HepG2 (cell line): ENCODE results near the gene DHRS12. TPM values are rescaled to one million over a fixed set of nuclear protein-coding genes. Genes with fewer than 3 reads are reported as not detected.

Experiments
- ATAC-seq: fragments of 200-7000 bp; cut with Tn5 transposase; 3 replicates; pipeline ENCODE4 v1.9.1; 2020; ENCODE audit warnings: mild to moderate bottlenecking, moderate library complexity
- BruUV-seq: library from RNA; stranded (reverse); fragments of 400-500 nt; replicated peaks from 2 replicates; lab custom pipeline; 2021; lab: Mats Ljungman, UMichigan
- CTCF ChIA-PET: fragments of 300-600 bp; formaldehyde crosslinking; extraction: SDS; loops from one replicate; lab custom pipeline; 2021; ENCODE audit warnings: low total read pairs, inconsistent platforms, low intra/inter-chr PET ratio; lab: Yijun Ruan, JAX
- POLR2A ChIA-PET: fragments of 350-600 bp; sonication (Branson Sonifier 250); formaldehyde crosslinking; loops from one replicate; lab custom pipeline; 2020; ENCODE audit warnings: antibody characterized with exemption, inconsistent platforms; lab: Yijun Ruan, JAX
- DNase-seq: peaks from one replicate; pipeline ENCODE4 v3.0.0-alpha.2; 2015; ENCODE audit warnings: low spot score
- FAIRE-seq: peaks from 3 replicates; lab custom pipeline; 2011; peaks lifted over from hg19 to GRCh38; lab: Jason Lieb, UNC
- H2AFZ ChIP-seq: one replicate; pipeline ENCODE4 v1.6.1; 2011; ENCODE audit warnings: low read length, inconsistent platforms
- H3K27ac ChIP-seq: fragments of 300-600 bp; 3 replicates; pipeline ENCODE4 v1.8.0; 2011; ENCODE audit warnings: mixed run types, mild to moderate bottlenecking, mixed read lengths, low read length, inconsistent platforms; ENCODE audit not compliant: insufficient read depth; ENCODE audit errors: extremely low read length
- H3K27me3 ChIP-seq, 2 experiments: fragments of 200-600 bp in 1 of 2; 2 replicates in 1 of 2; 3 replicates in 1 of 2; pipeline versions ENCODE4 v1.6.0 to v1.8.0; 2011; ENCODE audit warnings: low read length in 2 of 2, mild to moderate bottlenecking in 2 of 2, moderate library complexity in 2 of 2, inconsistent platforms in 1 of 2; ENCODE audit not compliant: insufficient read depth in 2 of 2, control insufficient read depth in 1 of 2
- H3K36me3 ChIP-seq, 2 experiments: fragments of 200-600 bp in 1 of 2; replicated peaks in 1 of 2; 2 replicates in 1 of 2; 3 replicates in 1 of 2; pipeline versions ENCODE4 v1.5.1 to v1.8.0; 2011; ENCODE audit warnings: low read length in 2 of 2, inconsistent platforms in 1 of 2; ENCODE audit not compliant: insufficient read depth in 2 of 2, control insufficient read depth in 1 of 2
- H3K4me1 ChIP-seq: 2 replicates; pipeline ENCODE4 v1.5.1; 2012; ENCODE audit warnings: low read length, inconsistent platforms; ENCODE audit not compliant: insufficient read depth
- H3K4me2 ChIP-seq: 2 replicates; pipeline ENCODE4 v1.6.0; 2011; ENCODE audit warnings: low read depth, low read length, inconsistent platforms
- H3K4me3 ChIP-seq, 3 experiments: fragments of 200-600 bp in 1 of 3; sonication (generic), shearing (Covaris generic) in 1 of 3; replicated peaks in 1 of 3; 2 replicates each; pipeline ENCODE4 v1.5.1; 2011 to 2016; ENCODE audit warnings: low read length in 3 of 3, inconsistent platforms in 2 of 3, low read depth in 2 of 3, mild to moderate bottlenecking in 2 of 3, control low read depth in 1 of 3, mixed read lengths in 1 of 3; ENCODE audit not compliant: insufficient read depth in 1 of 3
- H3K79me2 ChIP-seq: one replicate; pipeline ENCODE4 v1.6.1; 2011; ENCODE audit warnings: low read length, inconsistent platforms; ENCODE audit not compliant: insufficient read depth
- H3K9ac ChIP-seq: 2 replicates; pipeline ENCODE4 v1.6.0; 2011; ENCODE audit warnings: mild to moderate bottlenecking, low read depth, low read length, inconsistent platforms; ENCODE audit not compliant: insufficient read depth
- H3K9me3 ChIP-seq: 2 replicates; pipeline ENCODE4 v1.5.1; 2012; ENCODE audit warnings: mild to moderate bottlenecking, low read length
- H4K20me1 ChIP-seq: 2 replicates; pipeline ENCODE4 v1.6.0; 2011; ENCODE audit warnings: inconsistent platforms, mild to moderate bottlenecking, low read length, moderate library complexity; ENCODE audit not compliant: insufficient read depth
- CREB1 ChIP-seq, 2 experiments: fragments of 450-650 bp in 1 of 2; IDR thresholded peaks; 2 replicates each; pipeline ENCODE4 v1.6.1; 2016 to 2017; ENCODE audit warnings: control low read depth in 1 of 2, mild to moderate bottlenecking in 1 of 2, missing compliant biosample characterization in 1 of 2, missing genetic modification characterization in 1 of 2
- EP300 ChIP-seq, 3 experiments: sonication (generic) in 1 of 3; formaldehyde crosslinking in 1 of 3; IDR thresholded peaks; 2 replicates each; pipeline versions ENCODE4 v1.5.1 to v1.6.1; 2011 to 2020; ENCODE audit warnings: low read depth in 2 of 3, low read length in 2 of 3, borderline replicate concordance in 1 of 3, improper control_type of control experiment in 1 of 3, mild to moderate bottlenecking in 1 of 3, missing genetic modification reagents in 1 of 3, moderate library complexity in 1 of 3
- ETV5 ChIP-seq: IDR thresholded peaks from 2 replicates; pipeline ENCODE4 v1.6.1; 2018; ENCODE audit warnings: missing biosample characterization, missing genetic modification reagents, inconsistent platforms, borderline replicate concordance
- KDM1A ChIP-seq: IDR thresholded peaks from 2 replicates; pipeline ENCODE4 v1.6.1; 2016; ENCODE audit warnings: missing compliant biosample characterization
- KLF15 ChIP-seq: sonication (generic); formaldehyde crosslinking; IDR thresholded peaks from 2 replicates; pipeline ENCODE4 v1.8.1; 2023; ENCODE audit warnings: borderline replicate concordance, mild to moderate bottlenecking, inconsistent platforms, missing genetic modification reagents, mixed read lengths
- REL ChIP-seq: sonication (generic); formaldehyde crosslinking; conservative IDR thresholded peaks from 2 replicates; pipeline ENCODE4 v1.8.0; 2022; ENCODE audit warnings: mild to moderate bottlenecking, missing genetic modification reagents, moderate library complexity
- RNF219 ChIP-seq: sonication (generic); formaldehyde crosslinking; IDR thresholded peaks from 2 replicates; pipeline ENCODE4 v1.5.0; 2020; ENCODE audit warnings: mild to moderate bottlenecking, missing genetic modification reagents
- TRIM24 ChIP-seq: sonication (generic); formaldehyde crosslinking; IDR thresholded peaks from 2 replicates; pipeline ENCODE4 v1.8.0; 2022; ENCODE audit warnings: mild to moderate bottlenecking, missing genetic modification reagents
- ZNF230 ChIP-seq: sonication (generic); formaldehyde crosslinking; IDR thresholded peaks from 2 replicates; pipeline ENCODE4 v1.4.0; 2020; ENCODE audit warnings: mild to moderate bottlenecking, missing genetic modification reagents
- ZNF501 ChIP-seq: sonication (generic); formaldehyde crosslinking; IDR thresholded peaks from 2 replicates; pipeline ENCODE4 v1.5.1; 2020; ENCODE audit warnings: mild to moderate bottlenecking, moderate library complexity, missing genetic modification reagents
- ZNF552 ChIP-seq: sonication (generic); formaldehyde crosslinking; IDR thresholded peaks from 2 replicates; pipeline ENCODE4 v1.9.0; 2022; ENCODE audit warnings: missing genetic modification reagents, mild to moderate bottlenecking, borderline replicate concordance
- ZNF746 ChIP-seq: sonication (generic); formaldehyde crosslinking; IDR thresholded peaks from 2 replicates; pipeline ENCODE4 v1.8.0; 2022; ENCODE audit warnings: mild to moderate bottlenecking, missing genetic modification reagents
- WGBS: methylation state at CpG from one replicate; pipeline ENCODE4 v1.1.6; 2017; ENCODE audit warnings: low lambda C conversion rate; 5-methylcytosine and 5-hydroxymethylcytosine counted together
- in situ Hi-C: cut with HindIII; loops from 2 replicates; pipeline ENCODE4 v1.10.0; 2017; ENCODE audit warnings: low pct_unique_long_range_greater_than_20kb; ENCODE audit not compliant: extremely low pct_ligation_motif_present
- intact Hi-C: fragments of 100-400 bp; cut with micrococcal nuclease; formaldehyde crosslinking; loops from one replicate; pipeline ENCODE4 v1.10.0; 2022; ENCODE audit not compliant: unreplicated experiment
- polyA plus RNA-seq, 8 experiments: library from polyadenylated mRNA; depleted of rRNA in 3 of 8; stranded (reverse) in 7 of 8; unstranded in 1 of 8; fragments of >200 nt; fragmentation: Illumina TruSeq in 4 of 8; extraction: Trizol in 4 of 8; gene quantifications; 2 replicates each; pipeline versions ENCODE4 v1.2.1 to v1.2.3, GENCODE V29; 2011 to 2016; ENCODE audit warnings: low read depth in 4 of 8, missing spikeins in 1 of 8, mixed read lengths in 1 of 8; ENCODE audit not compliant: insufficient read depth in 1 of 8
- total RNA-seq, 5 experiments: library from RNA; depleted of rRNA; stranded (reverse); fragments of >200 nt; fragmentation: Illumina TruSeq; extraction: Trizol; gene quantifications; 2 replicates each; pipeline ENCODE4 v1.2.3, GENCODE V29; 2016; ENCODE audit warnings: low read depth in 1 of 5
- TF ChIP-seq, protein P1 (sequence below): sonication (generic); formaldehyde crosslinking; IDR thresholded peaks from 2 replicates; pipeline ENCODE4 v1.4.0; 2020; ENCODE audit warnings: missing genetic modification reagents
- TF ChIP-seq, protein P2 (sequence below): IDR thresholded peaks from 2 replicates; pipeline ENCODE4 v1.6.1; 2016

DHRS12 gene
- total and polyA plus RNA-seq, 2 of the 13 experiments (the other 11 are each of a cell fraction or from before 2014, with no cell fraction given) = 7.2 to 8.4 TPM

GRCh38 chr13:51721496-51721895 lies 82.5 kb downstream of the DHRS12 start (continued):
- TF ChIP-seq, protein P1, sequence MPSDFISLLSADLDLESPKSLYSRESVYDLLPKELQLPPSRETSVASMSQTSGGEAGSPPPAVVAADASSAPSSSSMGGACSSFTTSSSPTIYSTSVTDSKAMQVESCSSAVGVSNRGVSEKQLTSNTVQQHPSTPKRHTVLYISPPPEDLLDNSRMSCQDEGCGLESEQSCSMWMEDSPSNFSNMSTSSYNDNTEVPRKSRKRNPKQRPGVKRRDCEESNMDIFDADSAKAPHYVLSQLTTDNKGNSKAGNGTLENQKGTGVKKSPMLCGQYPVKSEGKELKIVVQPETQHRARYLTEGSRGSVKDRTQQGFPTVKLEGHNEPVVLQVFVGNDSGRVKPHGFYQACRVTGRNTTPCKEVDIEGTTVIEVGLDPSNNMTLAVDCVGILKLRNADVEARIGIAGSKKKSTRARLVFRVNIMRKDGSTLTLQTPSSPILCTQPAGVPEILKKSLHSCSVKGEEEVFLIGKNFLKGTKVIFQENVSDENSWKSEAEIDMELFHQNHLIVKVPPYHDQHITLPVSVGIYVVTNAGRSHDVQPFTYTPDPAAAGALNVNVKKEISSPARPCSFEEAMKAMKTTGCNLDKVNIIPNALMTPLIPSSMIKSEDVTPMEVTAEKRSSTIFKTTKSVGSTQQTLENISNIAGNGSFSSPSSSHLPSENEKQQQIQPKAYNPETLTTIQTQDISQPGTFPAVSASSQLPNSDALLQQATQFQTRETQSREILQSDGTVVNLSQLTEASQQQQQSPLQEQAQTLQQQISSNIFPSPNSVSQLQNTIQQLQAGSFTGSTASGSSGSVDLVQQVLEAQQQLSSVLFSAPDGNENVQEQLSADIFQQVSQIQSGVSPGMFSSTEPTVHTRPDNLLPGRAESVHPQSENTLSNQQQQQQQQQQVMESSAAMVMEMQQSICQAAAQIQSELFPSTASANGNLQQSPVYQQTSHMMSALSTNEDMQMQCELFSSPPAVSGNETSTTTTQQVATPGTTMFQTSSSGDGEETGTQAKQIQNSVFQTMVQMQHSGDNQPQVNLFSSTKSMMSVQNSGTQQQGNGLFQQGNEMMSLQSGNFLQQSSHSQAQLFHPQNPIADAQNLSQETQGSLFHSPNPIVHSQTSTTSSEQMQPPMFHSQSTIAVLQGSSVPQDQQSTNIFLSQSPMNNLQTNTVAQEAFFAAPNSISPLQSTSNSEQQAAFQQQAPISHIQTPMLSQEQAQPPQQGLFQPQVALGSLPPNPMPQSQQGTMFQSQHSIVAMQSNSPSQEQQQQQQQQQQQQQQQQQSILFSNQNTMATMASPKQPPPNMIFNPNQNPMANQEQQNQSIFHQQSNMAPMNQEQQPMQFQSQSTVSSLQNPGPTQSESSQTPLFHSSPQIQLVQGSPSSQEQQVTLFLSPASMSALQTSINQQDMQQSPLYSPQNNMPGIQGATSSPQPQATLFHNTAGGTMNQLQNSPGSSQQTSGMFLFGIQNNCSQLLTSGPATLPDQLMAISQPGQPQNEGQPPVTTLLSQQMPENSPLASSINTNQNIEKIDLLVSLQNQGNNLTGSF (CRISPR knock-in tag) = no peak
- TF ChIP-seq ZNF552 (CRISPR knock-in tag) = no peak

DNA sequence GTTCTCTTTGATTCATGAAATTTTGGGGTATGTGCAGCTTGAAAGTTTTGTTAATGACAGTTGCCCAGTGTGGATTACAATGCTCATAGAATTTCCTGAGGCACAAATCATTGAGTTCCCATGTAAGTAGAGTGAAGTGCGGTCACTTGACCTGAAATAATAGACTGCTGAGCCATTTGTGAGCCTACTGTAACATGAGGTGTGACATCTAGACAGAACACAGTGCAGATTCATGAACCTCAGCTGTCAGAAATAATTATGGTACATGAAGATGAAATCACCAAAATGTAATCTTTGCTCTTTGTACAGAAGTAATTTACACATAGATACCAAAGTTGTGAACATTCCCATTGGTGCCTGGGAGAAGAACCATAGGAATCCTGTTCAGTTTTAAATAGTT lies 84.6 kb downstream of the DHRS12 start:
- POLR2A ChIA-PET = no interaction called here
- intact Hi-C loops = no loop called here
- no TSS peak for BruUV-seq
- CTCF ChIA-PET = no interaction called here
- Histone ChIP-seq H3K4me1 (no peaks in the 10 kb centered on the region), H3K27ac (no peak overlapping the region), H3K9ac (no peak overlapping the region), H3K27me3 (no peaks in the 10 kb centered on the region), H4K20me1 (no peaks in the 10 kb centered on the region), H3K9me3 (no peaks in the 10 kb centered on the region), H2AFZ (no peak overlapping the region), H3K36me3 (peaks cover 8 to 56% of the 10 kb centered on the region in 2 experiments), H3K4me3 (no peak overlapping the region), H3K4me2 (no peak overlapping the region), H3K79me2 (no peaks in the 10 kb centered on the region)
- no peak for DNase-seq
- no peak for ATAC-seq
- 100% methylated on average over 1 of the region's 1 CpG for WGBS
- FAIRE-seq = no peak
- in situ Hi-C loops = no loop called here
- TF ChIP-seq ZNF746 (no peak), CREB1 (IDR thresholded peaks at IDR 0.05) (no peak), CREB1 (CRISPR knock-in tag; IDR thresholded peaks at IDR 0.05) (no peak), KLF15 (no peak), RNF219 (CRISPR knock-in tag) (no peak), TRIM24 (CRISPR knock-in tag) (no peak), ETV5 (no peak), ZNF230 (CRISPR knock-in tag) (no peak), ZNF552 (CRISPR knock-in tag) (no peak), ZNF501 (CRISPR knock-in tag) (no peak), REL (CRISPR knock-in tag) (no peak), EP300 (IDR thresholded peaks at IDR 0.05; ENCODE audit: low read depth in 2 of 2, low read length in 2 of 2) (no peak), EP300 (CRISPR knock-in tag; IDR thresholded peaks at IDR 0.05; ENCODE audit: borderline replicate concordance) (no peak), KDM1A (no peak)
- TF ChIP-seq, protein P2, sequence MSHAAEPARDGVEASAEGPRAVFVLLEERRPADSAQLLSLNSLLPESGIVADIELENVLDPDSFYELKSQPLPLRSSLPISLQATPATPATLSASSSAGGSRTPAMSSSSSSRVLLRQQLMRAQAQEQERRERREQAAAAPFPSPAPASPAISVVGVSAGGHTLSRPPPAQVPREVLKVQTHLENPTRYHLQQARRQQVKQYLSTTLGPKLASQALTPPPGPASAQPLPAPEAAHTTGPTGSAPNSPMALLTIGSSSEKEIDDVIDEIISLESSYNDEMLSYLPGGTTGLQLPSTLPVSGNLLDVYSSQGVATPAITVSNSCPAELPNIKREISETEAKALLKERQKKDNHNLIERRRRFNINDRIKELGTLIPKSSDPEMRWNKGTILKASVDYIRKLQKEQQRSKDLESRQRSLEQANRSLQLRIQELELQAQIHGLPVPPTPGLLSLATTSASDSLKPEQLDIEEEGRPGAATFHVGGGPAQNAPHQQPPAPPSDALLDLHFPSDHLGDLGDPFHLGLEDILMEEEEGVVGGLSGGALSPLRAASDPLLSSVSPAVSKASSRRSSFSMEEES (CRISPR knock-in tag) = no peak
